Thyroid gland (tissue), 4 donors: ENCODE measurements around the gene LCE1A. TPM values are rescaled to one million over a fixed set of nuclear protein-coding genes. Genes with fewer than 3 reads are reported as not detected.

Source experiments
- DNase-seq, 2 donors: peaks; one replicate each; pipeline ENCODE4 v3.0.0-alpha.2; 2019
- H3K27ac ChIP-seq, 3 donors: fragments of 200-600 bp; sonication (generic); 1 replicate in 2 of 3; 2 replicates in 1 of 3; pipeline ENCODE4 v1.5.1; 2016 to 2019; ENCODE audit warnings: mild to moderate bottlenecking in 1 of 3, moderate library complexity in 1 of 3
- H3K27me3 ChIP-seq: fragments of 200-600 bp; sonication (generic); one replicate; pipeline ENCODE4 v1.5.1; 2019
- H3K36me3 ChIP-seq, 2 donors: fragments of 200-600 bp; sonication (generic); one replicate each; pipeline ENCODE4 v1.5.1; 2016 to 2019
- H3K4me1 ChIP-seq, 2 donors: fragments of 200-600 bp; sonication (generic); one replicate each; pipeline ENCODE4 v1.5.1; 2017 to 2019
- H3K4me3 ChIP-seq, 3 donors: fragments of 200-600 bp; sonication (generic); replicated peaks in 1 of 3; 1 replicate in 2 of 3; 2 replicates in 1 of 3; pipeline ENCODE4 v1.5.1; 2016; ENCODE audit warnings: mild to moderate bottlenecking in 1 of 3
- H3K9me3 ChIP-seq: fragments of 200-600 bp; sonication (generic); one replicate; pipeline ENCODE4 v1.5.1; 2017
- POLR2A ChIP-seq, 2 donors: fragments of 450-650 bp; IDR thresholded peaks; one replicate each; pipeline ENCODE4 v1.6.1; 2017; ENCODE audit warnings: antibody characterized with exemption in 2 of 2, mild to moderate bottlenecking in 2 of 2, moderate library complexity in 1 of 2
- WGBS, 2 donors: methylation state at CpG; one replicate each; pipeline ENCODE4 v1.1.5; 2017; 5-methylcytosine and 5-hydroxymethylcytosine counted together
- intact Hi-C: fragments of 100-400 bp; cut with DNase I; formaldehyde crosslinking; loops from one replicate; pipeline ENCODE4 v1.15.1; 2023
- total RNA-seq, 4 donors: library from RNA; depleted of rRNA; stranded (reverse); fragments of >200 nt; gene quantifications; one replicate each; pipeline ENCODE4 v1.2.3, GENCODE V29; 2016
- TF ChIP-seq, protein P1 (sequence below), 6 experiments: fragments of 200-600 bp in 3 of 6; fragments of 450-650 bp in 3 of 6; sonication (generic) in 3 of 6; IDR thresholded peaks; one replicate each; pipeline ENCODE4 v1.5.1; 2016 to 2019; ENCODE audit warnings: antibody characterized with exemption in 6 of 6, mild to moderate bottlenecking in 2 of 6, inconsistent platforms in 1 of 6, moderate library complexity in 1 of 6

The LCE1A gene
- total RNA-seq, 4 donors from 2014 or later, result not detected

DNA sequence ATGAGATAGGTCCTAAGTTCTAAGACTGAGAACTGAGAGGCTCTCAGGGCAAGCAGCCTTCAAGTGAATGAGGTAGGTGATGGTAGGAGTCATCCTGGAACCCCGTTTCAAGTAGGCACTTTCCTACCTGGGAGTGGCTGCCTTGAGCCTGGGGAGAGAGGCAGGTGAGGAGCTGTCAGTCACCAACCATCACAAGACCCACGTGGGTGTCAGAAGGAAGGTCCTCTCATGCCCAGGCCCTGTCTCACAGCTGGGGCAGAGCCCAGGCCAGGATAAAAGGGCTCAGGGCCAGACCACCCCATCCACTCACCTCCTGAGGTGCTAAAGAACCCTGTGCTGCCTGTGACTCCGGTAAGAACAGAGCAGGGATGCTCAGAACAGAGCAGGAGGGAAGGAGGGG, 30.9 kb upstream of the LCE1A start, which contains the start of gene LCE1D:
TSS of gene LCE1D (plus strand) at position 301 of the 400 bp plus-strand sequence. CDS start 1,074 bp downstream, outside the sequence.
- no peak for DNase-seq
- Histone ChIP-seq H3K27ac (no peak within 1 kb of the TSS), H3K4me3 (no peak within 1 kb of the TSS), H3K4me1 (no peaks in the 10 kb centered on the region), H3K27me3 (no peaks in the 10 kb centered on the region), H3K36me3 (no peaks in the 10 kb centered on the region), H3K9me3 (no peaks in the 10 kb centered on the region)
- WGBS, 2 donors, result 26 to 42% methylated on average over 2 to 3 of the region's 3 CpGs
- TF ChIP-seq, protein P1, sequence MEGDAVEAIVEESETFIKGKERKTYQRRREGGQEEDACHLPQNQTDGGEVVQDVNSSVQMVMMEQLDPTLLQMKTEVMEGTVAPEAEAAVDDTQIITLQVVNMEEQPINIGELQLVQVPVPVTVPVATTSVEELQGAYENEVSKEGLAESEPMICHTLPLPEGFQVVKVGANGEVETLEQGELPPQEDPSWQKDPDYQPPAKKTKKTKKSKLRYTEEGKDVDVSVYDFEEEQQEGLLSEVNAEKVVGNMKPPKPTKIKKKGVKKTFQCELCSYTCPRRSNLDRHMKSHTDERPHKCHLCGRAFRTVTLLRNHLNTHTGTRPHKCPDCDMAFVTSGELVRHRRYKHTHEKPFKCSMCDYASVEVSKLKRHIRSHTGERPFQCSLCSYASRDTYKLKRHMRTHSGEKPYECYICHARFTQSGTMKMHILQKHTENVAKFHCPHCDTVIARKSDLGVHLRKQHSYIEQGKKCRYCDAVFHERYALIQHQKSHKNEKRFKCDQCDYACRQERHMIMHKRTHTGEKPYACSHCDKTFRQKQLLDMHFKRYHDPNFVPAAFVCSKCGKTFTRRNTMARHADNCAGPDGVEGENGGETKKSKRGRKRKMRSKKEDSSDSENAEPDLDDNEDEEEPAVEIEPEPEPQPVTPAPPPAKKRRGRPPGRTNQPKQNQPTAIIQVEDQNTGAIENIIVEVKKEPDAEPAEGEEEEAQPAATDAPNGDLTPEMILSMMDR (IDR thresholded peaks at IDR 0.05), result no peak
- no peak for TF ChIP-seq POLR2A (IDR thresholded peaks at IDR 0.05)
- intact Hi-C loops, result no loop called here

DNA sequence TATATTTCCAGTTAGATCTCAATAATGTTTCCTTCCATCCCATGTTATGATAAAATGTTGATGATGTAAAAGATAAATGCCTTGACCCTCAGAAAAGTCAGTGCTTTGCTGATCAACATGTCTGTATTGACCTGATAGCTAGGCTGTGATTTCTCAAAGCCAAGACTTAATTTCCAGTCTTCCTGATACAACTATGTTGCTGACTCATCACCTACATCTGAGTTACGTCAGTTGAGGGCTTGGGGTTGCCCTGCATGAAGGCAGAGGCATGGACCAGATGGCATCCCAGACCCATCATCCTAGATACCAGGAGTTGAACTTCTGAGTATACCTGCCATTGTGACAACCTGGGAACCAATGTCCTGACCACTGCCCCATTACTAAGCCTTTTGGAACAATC, 25.9 kb upstream of the LCE1A start:
- WGBS, 2 donors, result 62 to 89% methylated on average over 1 of the region's 1 CpG
- H3K4me3 ChIP-seq, result no peak overlapping the region
- intact Hi-C loops, result no loop called here
- no peaks in the 10 kb centered on the region for H3K27me3 ChIP-seq
- DNase-seq, result no peak
- H3K9me3 ChIP-seq, result no peaks in the 10 kb centered on the region
- no peaks in the 10 kb centered on the region for H3K36me3 ChIP-seq
- H3K4me1 ChIP-seq, result no peaks in the 10 kb centered on the region
- H3K27ac ChIP-seq, result no peak overlapping the region
- TF ChIP-seq POLR2A (IDR thresholded peaks at IDR 0.05), result no peak
- TF ChIP-seq, protein P1 (IDR thresholded peaks at IDR 0.05), result no peak

DNA sequence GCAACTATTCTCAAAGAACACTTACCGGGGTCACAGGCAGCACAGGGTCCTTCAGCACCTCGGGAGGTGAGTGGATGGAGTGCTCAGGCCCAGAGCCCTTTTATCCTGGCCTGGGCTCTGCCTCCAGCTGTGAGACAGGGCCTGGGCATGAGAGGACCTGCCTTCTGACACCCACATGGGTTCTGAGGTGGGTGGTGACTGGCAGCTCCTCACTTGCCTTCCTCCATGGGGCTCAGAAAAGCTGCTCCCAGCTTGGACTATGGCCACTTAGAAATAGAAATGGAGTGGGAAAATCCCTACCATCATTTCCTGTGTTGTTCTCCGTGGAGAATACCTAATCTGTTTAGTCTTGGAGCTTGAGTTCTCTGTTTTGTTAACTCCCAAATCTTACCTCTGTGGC, 20.7 kb upstream of the LCE1A start, which contains the start of gene LCE1C:
TSS of gene LCE1C (minus strand) at position 76 of the 400 bp plus-strand sequence. CDS start 1,173 bp downstream, outside the sequence.
- Histone ChIP-seq H3K27ac (no peak within 1 kb of the TSS), H3K4me3 (no peak within 1 kb of the TSS), H3K4me1 (no peaks in the 10 kb centered on the region), H3K27me3 (no peaks in the 10 kb centered on the region), H3K9me3 (no peaks in the 10 kb centered on the region), H3K36me3 (no peaks in the 10 kb centered on the region)
- no peak for TF ChIP-seq POLR2A (IDR thresholded peaks at IDR 0.05)
- TF ChIP-seq, protein P1 (IDR thresholded peaks at IDR 0.05), result no peak
- intact Hi-C loops, result no loop called here
- no peak for DNase-seq
- WGBS, 2 donors, result 27 to 30% methylated on average over 3 of the region's 3 CpGs

DNA sequence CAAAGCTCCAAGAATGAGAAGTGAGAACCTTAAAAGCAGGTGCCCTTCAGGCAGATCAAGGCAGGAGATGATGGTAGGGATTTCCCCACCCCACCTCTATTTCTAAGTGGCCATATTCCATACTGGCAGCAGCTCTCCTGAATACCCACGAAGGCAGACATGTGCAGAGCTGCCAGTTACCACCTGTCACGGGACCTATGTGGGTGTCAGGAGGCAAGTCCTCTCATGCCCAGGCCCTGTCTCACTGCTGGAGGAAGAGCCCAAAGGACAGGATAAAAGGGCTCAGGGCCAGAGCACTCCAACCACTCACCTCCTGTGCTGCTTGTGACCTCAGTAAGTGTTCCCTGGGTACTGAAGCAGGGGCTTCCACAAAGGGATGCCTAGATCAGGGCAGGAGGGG, 16.2 kb upstream of the LCE1A start:
- DNase-seq, result no peak
- Histone ChIP-seq H3K27ac (no peak overlapping the region), H3K27me3 (no peaks in the 10 kb centered on the region), H3K9me3 (no peaks in the 10 kb centered on the region), H3K4me3 (no peak overlapping the region), H3K4me1 (no peaks in the 10 kb centered on the region), H3K36me3 (no peaks in the 10 kb centered on the region)
- whole genome bisulfite sequencing, 2 donors, result 79 to 91% methylated on average over 2 of the region's 2 CpGs
- intact Hi-C loops, result no loop called here
- TF ChIP-seq, protein P1 (IDR thresholded peaks at IDR 0.05), result no peak

DNA sequence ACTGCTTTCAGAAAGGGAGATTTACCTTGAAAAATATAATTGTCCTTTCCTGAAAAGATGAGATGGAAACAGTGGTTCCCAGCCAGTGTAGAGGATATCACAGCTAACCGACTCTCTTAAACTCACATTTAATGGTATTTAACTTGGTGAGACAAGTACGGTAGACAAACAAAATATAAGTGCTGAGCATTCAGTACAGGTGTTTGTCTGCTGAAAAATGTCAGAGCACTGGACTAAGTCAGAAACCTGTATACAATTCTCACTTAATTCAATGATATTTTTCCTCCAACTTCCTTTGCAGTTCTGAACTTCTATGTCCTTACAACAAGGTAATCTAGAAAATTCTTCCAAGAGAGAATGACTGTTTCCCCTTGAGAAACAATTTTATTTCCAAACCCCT, 15.6 kb upstream of the LCE1A start, which contains the start of gene LCE1B:
TSS of gene LCE1B (plus strand) at position 301 of the 400 bp plus-strand sequence. CDS start 476 bp downstream, outside the sequence.
- Histone ChIP-seq H3K4me1 (no peaks in the 10 kb centered on the region), H3K36me3 (no peaks in the 10 kb centered on the region), H3K27ac (no peak within 1 kb of the TSS), H3K4me3 (no peak within 1 kb of the TSS), H3K9me3 (no peaks in the 10 kb centered on the region), H3K27me3 (no peaks in the 10 kb centered on the region)
- intact Hi-C loops, result no loop called here
- DNase-seq, result no peak
- 76 to 90% methylated on average over 2 of the region's 2 CpGs for WGBS, 2 donors
- TF ChIP-seq POLR2A (IDR thresholded peaks at IDR 0.05), result no peak
- TF ChIP-seq, protein P1 (IDR thresholded peaks at IDR 0.05), result no peak
